Neuronal stem cell (in vitro differentiated cells): ENCODE measurements around the gene GRID2IP.
A peak's percentile ranks its signal among the peaks of the same experiment; 100 is the strongest.

Experiments used
- DNase-seq: peaks from one replicate; pipeline ENCODE4 v3.0.0-alpha.2; 2013; ENCODE audit warnings: low spot score
- H2AFZ ChIP-seq: one replicate; pipeline ENCODE4 v1.6.1; 2013; ENCODE audit warnings: mild to moderate bottlenecking, low read length, inconsistent platforms
- H2AK5ac ChIP-seq: 2 replicates; pipeline ENCODE4 v1.6.1; 2013; ENCODE audit warnings: low read depth, mild to moderate bottlenecking, inconsistent platforms, low read length, moderate library complexity, mixed read lengths
- H2BK120ac ChIP-seq: 2 replicates; pipeline ENCODE4 v1.6.1; 2013; ENCODE audit warnings: low read depth, mild to moderate bottlenecking, inconsistent platforms, low read length, moderate library complexity, mixed read lengths
- H2BK12ac ChIP-seq: one replicate; pipeline ENCODE4 v1.6.1; 2013; ENCODE audit warnings: low read length, inconsistent platforms
- H2BK15ac ChIP-seq: 2 replicates; pipeline ENCODE4 v1.6.1; 2013; ENCODE audit warnings: mild to moderate bottlenecking, low read length, inconsistent platforms, mixed read lengths
- H2BK5ac ChIP-seq: one replicate; pipeline ENCODE4 v1.6.1; 2013; ENCODE audit warnings: inconsistent platforms, mild to moderate bottlenecking, low read length, moderate library complexity
- H3K14ac ChIP-seq: one replicate; pipeline ENCODE4 v1.6.1; 2013; ENCODE audit warnings: low read length, inconsistent platforms
- H3K18ac ChIP-seq: 2 replicates; pipeline ENCODE4 v1.6.1; 2013; ENCODE audit warnings: low read length, inconsistent platforms
- H3K23ac ChIP-seq: 2 replicates; pipeline ENCODE4 v1.6.1; 2013; ENCODE audit warnings: low read depth, mild to moderate bottlenecking, mixed read lengths, low read length, inconsistent platforms; ENCODE audit not compliant: poor library complexity
- H3K27ac ChIP-seq: replicated peaks from 3 replicates; pipeline ENCODE4 v1.5.1; 2013; ENCODE audit warnings: low read length, inconsistent platforms
- H3K27me3 ChIP-seq, 3 experiments: 2 replicates each; pipeline ENCODE4 v1.6.1; 2013; ENCODE audit warnings: low read length in 3 of 3, mild to moderate bottlenecking in 2 of 3, inconsistent platforms in 1 of 3, low read depth in 1 of 3, mixed read lengths in 1 of 3, moderate library complexity in 1 of 3; ENCODE audit not compliant: control insufficient read depth in 3 of 3, insufficient read depth in 3 of 3
- H3K36me3 ChIP-seq, 2 donors: replicated peaks in 1 of 2; 2 replicates each; pipeline ENCODE4 v1.6.1; 2013; ENCODE audit warnings: low read length in 2 of 2; ENCODE audit not compliant: control insufficient read depth in 2 of 2, insufficient read depth in 2 of 2
- H3K4ac ChIP-seq: 2 replicates; pipeline ENCODE4 v1.6.1; 2013; ENCODE audit warnings: inconsistent platforms, mild to moderate bottlenecking, low read length, moderate library complexity
- H3K4me1 ChIP-seq, 2 donors: 1 replicate in 1 of 2; 2 replicates in 1 of 2; pipeline ENCODE4 v1.6.1; 2013; ENCODE audit warnings: low read length in 2 of 2, low read depth in 1 of 2; ENCODE audit not compliant: control insufficient read depth in 2 of 2, insufficient read depth in 1 of 2
- H3K4me2 ChIP-seq: one replicate; pipeline ENCODE4 v1.6.1; 2013; ENCODE audit warnings: mild to moderate bottlenecking, low read length, inconsistent platforms; ENCODE audit not compliant: insufficient read depth, poor library complexity, severe bottlenecking
- H3K4me3 ChIP-seq, 2 donors: 2 replicates each; pipeline ENCODE4 v1.5.1; 2013; ENCODE audit warnings: low read length in 2 of 2, mild to moderate bottlenecking in 2 of 2, inconsistent platforms in 1 of 2, moderate library complexity in 1 of 2
- H3K79me1 ChIP-seq: one replicate; pipeline ENCODE4 v1.6.1; 2013; ENCODE audit warnings: low read depth, mild to moderate bottlenecking, inconsistent platforms, low read length, moderate library complexity
- H3K9ac ChIP-seq: one replicate; pipeline ENCODE4 v1.6.1; 2013; ENCODE audit warnings: mild to moderate bottlenecking, low read depth, low read length, inconsistent platforms; ENCODE audit not compliant: poor library complexity
- H3K9me3 ChIP-seq, 2 donors: replicated peaks in 1 of 2; 2 replicates each; pipeline versions ENCODE3 to v1.6.1; 2013; ENCODE audit warnings: low read length in 2 of 2, mild to moderate bottlenecking in 2 of 2, inconsistent platforms in 1 of 2, low read depth in 1 of 2, mixed read lengths in 1 of 2, moderate library complexity in 1 of 2; ENCODE audit not compliant: control insufficient read depth in 2 of 2, insufficient read depth in 1 of 2
- H4K8ac ChIP-seq: one replicate; pipeline ENCODE4 v1.6.1; 2013; ENCODE audit warnings: low read depth, mild to moderate bottlenecking, inconsistent platforms, low read length, moderate library complexity
- H4K91ac ChIP-seq: one replicate; pipeline ENCODE4 v1.6.1; 2013; ENCODE audit warnings: low read length, low read depth, mild to moderate bottlenecking, inconsistent platforms; ENCODE audit not compliant: poor library complexity
- WGBS, 2 donors: extraction: QIAGEN DNeasy Blood & Tissue Kit; methylation state at CpG; one replicate each; pipeline ENCODE4 v1.1.7; 2013; ENCODE audit warnings: missing lambda C conversion rate in 2 of 2, mixed read lengths in 1 of 2; ENCODE audit not compliant: insufficient read length in 2 of 2, insufficient replicate concordance in 1 of 2; ENCODE audit errors: extremely low coverage in 2 of 2; 5-methylcytosine and 5-hydroxymethylcytosine counted together

Gene GRID2IP

GRCh38 chr7:6547400-6547799 is 3.9 kb downstream of the GRID2IP start:
- H3K9me3 ChIP-seq, result no peaks in the 10 kb centered on the region
- H4K91ac ChIP-seq, result no peak overlapping the region
- H3K4me1 ChIP-seq, result no peaks in the 10 kb centered on the region
- no peak overlapping the region for H3K4me3 ChIP-seq
- DNase-seq, result no peak
- no peak overlapping the region for H2BK120ac ChIP-seq
- H2AFZ ChIP-seq, result no peak overlapping the region
- no peak overlapping the region for H3K4ac ChIP-seq
- H3K18ac ChIP-seq, result no peak overlapping the region
- no peak overlapping the region for H2AK5ac ChIP-seq
- H3K79me1 ChIP-seq, result no peaks in the 10 kb centered on the region
- peaks cover 0 to 5% (median 0%) of the 10 kb centered on the region in 3 experiments for H3K27me3 ChIP-seq
- no peak overlapping the region for H3K14ac ChIP-seq
- H3K23ac ChIP-seq, result no peak overlapping the region
- no peak overlapping the region for H3K4me2 ChIP-seq
- H2BK15ac ChIP-seq, result no peak overlapping the region
- H3K27ac ChIP-seq, result no peak overlapping the region
- WGBS, 2 donors, result no CpG with 5 or more reads among the region's 1 CpG
- H3K36me3 ChIP-seq, result no peaks in the 10 kb centered on the region
- H2BK12ac ChIP-seq, result no peak overlapping the region
- no peak overlapping the region for H4K8ac ChIP-seq
- no peak overlapping the region for H3K9ac ChIP-seq
- no peak overlapping the region for H2BK5ac ChIP-seq

GRCh38 chr7:6546498-6547251 is 4.6 kb downstream of the GRID2IP start:
- Histone ChIP-seq H2BK15ac (no peak overlapping the region), H3K9ac (no peak overlapping the region), H4K91ac (no peak overlapping the region), H2BK5ac (no peak overlapping the region), H3K4me3 (no peak overlapping the region), H2AK5ac (no peak overlapping the region), H3K14ac (no peak overlapping the region), H3K27me3 (peaks cover 0 to 5% (median 0%) of the 10 kb centered on the region in 3 experiments), H3K23ac (no peak overlapping the region), H3K18ac (no peak overlapping the region), H3K4me1 (no peaks in the 10 kb centered on the region), H3K79me1 (no peaks in the 10 kb centered on the region), H4K8ac (no peak overlapping the region), H2BK120ac (no peak overlapping the region), H3K4ac (no peak overlapping the region), H2AFZ (no peak overlapping the region), H3K27ac (no peak overlapping the region), H2BK12ac (no peak overlapping the region), H3K9me3 (no peaks in the 10 kb centered on the region), H3K36me3 (no peaks in the 10 kb centered on the region), H3K4me2 (no peak overlapping the region)
- no CpG with 5 or more reads among the region's 12 CpGs for WGBS, 2 donors
- DNase-seq, result no peak

DNA sequence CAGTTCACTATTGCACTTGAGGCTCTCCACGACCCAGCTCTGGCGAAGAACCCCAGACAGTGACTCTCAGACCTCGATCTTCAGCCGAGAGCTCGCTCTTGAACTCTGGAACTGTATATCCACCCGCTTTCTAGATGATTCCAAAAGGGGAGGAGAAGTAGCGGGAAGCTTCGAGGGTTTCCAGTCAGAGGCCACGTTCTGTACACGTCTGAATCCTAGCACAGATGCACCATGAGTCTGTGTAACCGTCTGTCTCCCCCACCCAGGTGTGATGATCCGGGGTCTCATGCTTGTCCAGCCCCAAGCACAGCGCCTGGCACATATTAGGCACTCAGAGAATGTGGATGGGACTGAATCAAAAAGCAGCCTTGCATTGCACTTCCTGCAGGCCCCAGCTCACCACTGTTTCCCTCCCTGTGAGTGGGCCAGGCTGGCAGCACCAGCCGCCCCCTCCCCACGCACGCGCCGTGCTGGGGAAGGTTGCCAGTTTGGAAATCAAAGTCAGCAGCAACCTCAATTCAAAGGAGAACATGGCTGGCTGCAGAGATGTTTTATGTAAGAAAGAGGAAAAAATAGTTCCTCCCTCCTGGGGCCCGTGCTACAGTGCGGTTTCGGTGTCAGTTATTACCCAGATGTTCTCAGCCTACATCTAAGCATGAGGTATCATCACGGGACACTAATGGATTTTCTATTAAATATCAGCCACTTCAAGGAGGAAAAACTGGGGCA is 5.7 kb downstream of the GRID2IP start:
- Histone ChIP-seq H3K27me3 (peaks cover 0 to 8% (median 2%) of the 10 kb centered on the region in 3 experiments), H3K79me1 (no peaks in the 10 kb centered on the region), H2BK120ac (no peak overlapping the region), H3K27ac (no peak overlapping the region), H3K18ac (peak overlapping the region; percentile 17), H3K9me3 (peaks cover 0 to 2% of the 10 kb centered on the region in 2 donors), H2BK5ac (peak overlapping the region; percentile 5), H4K91ac (no peak overlapping the region), H3K4me1 (no peaks in the 10 kb centered on the region), H2AFZ (no peak overlapping the region), H3K4me3 (no peak overlapping the region), H3K36me3 (no peaks in the 10 kb centered on the region), H3K14ac (no peak overlapping the region), H2BK12ac (no peak overlapping the region), H2AK5ac (peak overlapping the region; percentile 13), H2BK15ac (peak overlapping the region; percentile 26), H3K4ac (no peak overlapping the region), H3K9ac (no peak overlapping the region), H3K23ac (no peak overlapping the region), H4K8ac (no peak overlapping the region), H3K4me2 (no peak overlapping the region)
- DNase-seq, result no peak
- no CpG with 5 or more reads among the region's 22 CpGs for WGBS, 2 donors

GRCh38 chr7:6542368-6542767 is 8.9 kb downstream of the GRID2IP start:
- no peak overlapping the region for H3K4me2 ChIP-seq
- no CpG with 5 or more reads among the region's 1 CpG for WGBS, 2 donors

More at GRCh38 chr7:6542368-6542767, 8.9 kb downstream of the GRID2IP start:
- Histone ChIP-seq H3K27ac (no peak overlapping the region), H4K91ac (no peak overlapping the region), H3K18ac (no peak overlapping the region), H4K8ac (no peak overlapping the region), H3K79me1 (no peaks in the 10 kb centered on the region), H3K27me3 (peaks cover 0 to 15% (median 2%) of the 10 kb centered on the region in 3 experiments), H3K9me3 (peaks cover 0 to 2% of the 10 kb centered on the region in 2 donors), H2BK5ac (no peak overlapping the region), H3K14ac (no peak overlapping the region), H2BK12ac (no peak overlapping the region), H3K23ac (no peak overlapping the region), H3K4me1 (no peaks in the 10 kb centered on the region), H2BK15ac (no peak overlapping the region), H3K4ac (no peak overlapping the region), H2AFZ (no peak overlapping the region), H3K4me3 (no peak overlapping the region), H2BK120ac (no peak overlapping the region), H2AK5ac (no peak overlapping the region), H3K9ac (no peak overlapping the region), H3K36me3 (no peaks in the 10 kb centered on the region)
- no peak for DNase-seq
